GM10248 (cell line): ENCODE data around the gene ATAD3B.
"Not testable (repeated sequence)": the region's sequence is repeated elsewhere in the genome, so short reads cannot be mapped to it uniquely, and the experiment has no call there.

Experiments used
- CTCF ChIA-PET: fragments of 300-600 bp; sonication (Branson Sonifier 250); formaldehyde crosslinking; extraction: SDS; loops from one replicate; lab custom pipeline; 2021; ENCODE audit warnings: antibody characterized with exemption; lab: Yijun Ruan, JAX
- POLR2A ChIA-PET: fragments of 350-650 bp; sonication (Branson Sonifier 250); formaldehyde crosslinking; extraction: SDS; loops from one replicate; lab custom pipeline; 2020; ENCODE audit warnings: antibody characterized with exemption; lab: Yijun Ruan, JAX
- DNase-seq: peaks from one replicate; pipeline ENCODE4 v3.0.0; 2012; ENCODE audit errors: extremely low spot score
- CTCF ChIP-seq: IDR thresholded peaks from 2 replicates; pipeline ENCODE4 v1.5.1; 2012; ENCODE audit warnings: mild to moderate bottlenecking, low read depth; ENCODE audit errors: extremely low read depth, missing control alignments, control extremely low read depth

ATAD3B gene

DNA sequence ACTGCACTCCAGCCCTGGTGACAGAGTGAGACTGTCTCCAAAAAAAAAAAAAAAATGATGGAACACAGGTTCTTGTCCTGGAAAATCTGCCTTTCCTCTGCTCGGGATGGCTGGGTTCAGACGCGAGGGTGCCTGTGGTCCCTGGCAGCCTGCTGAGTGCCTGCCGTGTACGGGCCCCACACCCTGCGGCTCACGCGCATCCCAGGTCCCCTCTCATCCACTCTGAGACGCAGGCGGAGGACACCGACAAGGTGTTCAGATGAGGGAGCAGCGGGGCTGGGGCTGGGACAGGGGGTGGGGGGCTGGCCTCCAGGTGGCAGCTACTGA, 46.2 kb upstream of the ATAD3B start:
- CTCF ChIA-PET, result no interaction called here
- POLR2A ChIA-PET, result no interaction called here
- DNase-seq, result no peak
- TF ChIP-seq CTCF, result no peak

DNA sequence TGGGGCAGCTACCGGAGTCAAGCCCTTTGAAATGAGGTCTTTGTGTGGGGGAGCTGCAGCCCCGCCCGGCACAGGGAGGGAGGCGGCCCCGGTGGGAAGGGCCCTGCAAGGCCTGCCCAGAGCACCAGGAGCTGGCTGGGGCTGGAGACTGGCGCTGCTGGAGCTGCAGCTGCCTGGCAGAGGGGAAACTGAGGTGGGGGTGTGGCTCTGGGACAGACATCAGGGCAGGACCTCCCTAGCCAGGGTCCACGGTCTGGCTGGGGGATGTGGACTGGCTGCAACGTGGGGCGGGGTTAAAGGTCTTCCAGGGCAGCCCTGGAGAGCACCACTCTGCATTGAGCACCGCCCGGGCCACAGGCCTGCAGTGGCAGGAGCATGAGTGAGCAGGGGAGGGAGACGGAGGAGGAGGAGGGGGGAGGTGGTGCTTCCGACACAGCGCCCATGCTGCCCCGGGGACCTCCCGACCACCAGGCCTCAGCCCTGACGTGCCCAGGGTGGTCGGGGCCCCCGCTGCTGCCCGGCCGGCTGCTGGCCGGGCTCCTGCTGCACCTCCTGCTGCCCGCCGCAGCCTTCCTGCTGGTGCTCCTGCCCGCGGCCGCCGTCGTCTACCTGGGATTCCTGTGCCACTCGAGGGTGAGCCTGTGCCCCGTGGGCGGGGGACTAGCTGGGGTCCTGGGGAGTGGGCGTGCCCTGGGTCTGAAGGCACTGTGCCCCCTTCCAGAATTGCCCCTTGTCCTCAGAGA, 45.6 kb upstream of the ATAD3B start:
- ChIA-PET POLR2A (no interaction called here), CTCF (interaction anchor here (1.0 kb wide), 1 partner anchor 11 kb away, joined by 3 read pairs; no protein-coding TSS in a partner anchor)
- TF ChIP-seq CTCF, result no peak
- no peak for DNase-seq

- DNase-seq, result no peak
- CTCF ChIA-PET, result interaction anchor here (1.0 kb wide), 1 partner anchor 11 kb away, joined by 3 read pairs; no protein-coding TSS in a partner anchor
- POLR2A ChIA-PET, result no interaction called here
- no peak for TF ChIP-seq CTCF
These were observed 45.0 kb upstream of the ATAD3B start for GRCh38 chr1:1426496-1427105.

GRCh38 chr1:1427106-1427819, 44.3 kb upstream of the ATAD3B start:
- POLR2A ChIA-PET, result no interaction called here

GRCh38 chr1:1427820-1428148, 43.8 kb upstream of the ATAD3B start:
- TF ChIP-seq CTCF, result no peak
- ChIA-PET POLR2A (no interaction called here), CTCF (no interaction called here)
- no peak for DNase-seq

More at GRCh38 chr1:1427106-1427819, 44.3 kb upstream of the ATAD3B start:
- CTCF ChIA-PET, result interaction anchor here (1.0 kb wide), 1 partner anchor 10 kb away, joined by 3 read pairs; no protein-coding TSS in a partner anchor
- DNase-seq, result peak; percentile 42
- TF ChIP-seq CTCF, result no peak

GRCh38 chr1:1428174-1428573, 43.4 kb upstream of the ATAD3B start:
- no peak for TF ChIP-seq CTCF
- CTCF ChIA-PET, result interaction anchor here (2.9 kb wide), 1 partner anchor 13 kb away, joined by 14 read pairs; no protein-coding TSS in a partner anchor
- DNase-seq, result no peak
- POLR2A ChIA-PET, result no interaction called here

GRCh38 chr1:1428967-1429366, 42.6 kb upstream of the ATAD3B start:
- POLR2A ChIA-PET, result not testable (repeated sequence)

More at GRCh38 chr1:1428967-1429366, 42.6 kb upstream of the ATAD3B start:
- not testable (repeated sequence) for DNase-seq
- CTCF ChIA-PET, result interaction anchor here (2.9 kb wide), 1 partner anchor 12 kb away, joined by 14 read pairs; no protein-coding TSS in a partner anchor
